HepG2 (cell line): ENCODE data around the gene RGS11. TPM values are rescaled to one million over a fixed set of nuclear protein-coding genes. Genes with fewer than 3 reads are reported as not detected.
A peak's percentile ranks its signal among the peaks of the same experiment; 100 is the strongest.

Source experiments
- CCDC6 ChIP-seq: sonication (generic); formaldehyde crosslinking; IDR thresholded peaks from 2 replicates; pipeline ENCODE4 v1.8.1; 2022; ENCODE audit warnings: mild to moderate bottlenecking, missing genetic modification reagents, moderate library complexity
- RARG ChIP-seq: sonication (generic); formaldehyde crosslinking; IDR thresholded peaks from 2 replicates; pipeline ENCODE4 v1.4.0; 2020; ENCODE audit warnings: low read depth, mild to moderate bottlenecking, missing genetic modification reagents
- REL ChIP-seq: sonication (generic); formaldehyde crosslinking; conservative IDR thresholded peaks from 2 replicates; pipeline ENCODE4 v1.8.0; 2022; ENCODE audit warnings: mild to moderate bottlenecking, missing genetic modification reagents, moderate library complexity
- RFX5 ChIP-seq: IDR thresholded peaks from 2 replicates; pipeline ENCODE4 v1.6.1; 2011; ENCODE audit warnings: low read depth, low read length, improper control_type of control experiment
- SIN3A ChIP-seq: IDR thresholded peaks from 2 replicates; pipeline ENCODE4 v1.6.1; 2011; ENCODE audit warnings: low read depth, mild to moderate bottlenecking, control low read depth, low read length, borderline replicate concordance
- TMF1 ChIP-seq: sonication (generic); formaldehyde crosslinking; IDR thresholded peaks from 2 replicates; pipeline ENCODE4 v1.8.1; 2022; ENCODE audit warnings: low read depth, missing genetic modification reagents
- ZKSCAN5 ChIP-seq: sonication (generic); formaldehyde crosslinking; IDR thresholded peaks from 2 replicates; pipeline ENCODE4 v1.5.1; 2020; ENCODE audit warnings: mild to moderate bottlenecking, missing genetic modification reagents
- ZNF138 ChIP-seq: sonication (generic); formaldehyde crosslinking; IDR thresholded peaks from 2 replicates; pipeline ENCODE4 v1.5.0; 2020; ENCODE audit warnings: mild to moderate bottlenecking, low read depth, missing genetic modification reagents
- ZNF431 ChIP-seq: sonication (generic); formaldehyde crosslinking; IDR thresholded peaks from 2 replicates; pipeline ENCODE4 v1.9.0; 2022; ENCODE audit warnings: missing genetic modification reagents, low read depth, mild to moderate bottlenecking, borderline replicate concordance
- ZNF501 ChIP-seq: sonication (generic); formaldehyde crosslinking; IDR thresholded peaks from 2 replicates; pipeline ENCODE4 v1.5.1; 2020; ENCODE audit warnings: mild to moderate bottlenecking, moderate library complexity, missing genetic modification reagents
- ZNF562 ChIP-seq: sonication (generic); formaldehyde crosslinking; IDR thresholded peaks from 2 replicates; pipeline ENCODE4 v1.8.0; 2022; ENCODE audit warnings: missing genetic modification reagents, borderline replicate concordance
- ZNF782 ChIP-seq: sonication (generic); formaldehyde crosslinking; IDR thresholded peaks from 2 replicates; pipeline ENCODE4 v1.4.0; 2020; ENCODE audit warnings: missing genetic modification reagents, mild to moderate bottlenecking, borderline replicate concordance
- ZSCAN31 ChIP-seq: sonication (generic); formaldehyde crosslinking; IDR thresholded peaks from 2 replicates; pipeline ENCODE4 v1.5.0; 2020; ENCODE audit warnings: low read depth, mild to moderate bottlenecking, missing genetic modification reagents
- polyA plus RNA-seq, 8 experiments: library from polyadenylated mRNA; depleted of rRNA in 3 of 8; stranded (reverse) in 7 of 8; unstranded in 1 of 8; fragments of >200 nt; fragmentation: Illumina TruSeq in 4 of 8; extraction: Trizol in 4 of 8; gene quantifications; 2 replicates each; pipeline versions ENCODE4 v1.2.1 to v1.2.3, GENCODE V29; 2011 to 2016; ENCODE audit warnings: low read depth in 4 of 8, missing spikeins in 1 of 8, mixed read lengths in 1 of 8; ENCODE audit not compliant: insufficient read depth in 1 of 8
- total RNA-seq, 5 experiments: library from RNA; depleted of rRNA; stranded (reverse); fragments of >200 nt; fragmentation: Illumina TruSeq; extraction: Trizol; gene quantifications; 2 replicates each; pipeline ENCODE4 v1.2.3, GENCODE V29; 2016; ENCODE audit warnings: low read depth in 1 of 5
- TF ChIP-seq, protein P1 (sequence below): sonication (generic); formaldehyde crosslinking; IDR thresholded peaks from 2 replicates; pipeline ENCODE4 v1.4.0; 2020; ENCODE audit warnings: low read depth, mild to moderate bottlenecking, missing genetic modification reagents
- TF ChIP-seq, protein P2 (sequence below): sonication (generic); formaldehyde crosslinking; IDR thresholded peaks from 2 replicates; pipeline ENCODE4 v1.4.0; 2020; ENCODE audit warnings: low read depth, missing genetic modification reagents
- TF ChIP-seq, protein P3 (sequence below), 2 experiments: sonication (generic) in 1 of 2; formaldehyde crosslinking in 1 of 2; IDR thresholded peaks; 2 replicates each; pipeline versions ENCODE4 v1.4.0 to v1.6.1; 2018 to 2020; ENCODE audit warnings: missing genetic modification reagents in 2 of 2, borderline replicate concordance in 1 of 2, low read depth in 1 of 2, mild to moderate bottlenecking in 1 of 2, missing biosample characterization in 1 of 2
- TF ChIP-seq, protein P4 (sequence below): sonication (generic); formaldehyde crosslinking; IDR thresholded peaks from 2 replicates; pipeline ENCODE4 v1.4.0; 2020; ENCODE audit warnings: mild to moderate bottlenecking, low read depth, missing genetic modification reagents
- TF ChIP-seq, protein P5 (sequence below): sonication (generic); formaldehyde crosslinking; conservative IDR thresholded peaks from 2 replicates; pipeline ENCODE4 v1.8.1; 2023; ENCODE audit warnings: missing genetic modification reagents

RGS11 gene
- total and polyA plus RNA-seq, 2 of the 13 experiments (the other 11 are each of a cell fraction or from before 2014, with no cell fraction given), result 0.11 TPM; not detected in 1

DNA sequence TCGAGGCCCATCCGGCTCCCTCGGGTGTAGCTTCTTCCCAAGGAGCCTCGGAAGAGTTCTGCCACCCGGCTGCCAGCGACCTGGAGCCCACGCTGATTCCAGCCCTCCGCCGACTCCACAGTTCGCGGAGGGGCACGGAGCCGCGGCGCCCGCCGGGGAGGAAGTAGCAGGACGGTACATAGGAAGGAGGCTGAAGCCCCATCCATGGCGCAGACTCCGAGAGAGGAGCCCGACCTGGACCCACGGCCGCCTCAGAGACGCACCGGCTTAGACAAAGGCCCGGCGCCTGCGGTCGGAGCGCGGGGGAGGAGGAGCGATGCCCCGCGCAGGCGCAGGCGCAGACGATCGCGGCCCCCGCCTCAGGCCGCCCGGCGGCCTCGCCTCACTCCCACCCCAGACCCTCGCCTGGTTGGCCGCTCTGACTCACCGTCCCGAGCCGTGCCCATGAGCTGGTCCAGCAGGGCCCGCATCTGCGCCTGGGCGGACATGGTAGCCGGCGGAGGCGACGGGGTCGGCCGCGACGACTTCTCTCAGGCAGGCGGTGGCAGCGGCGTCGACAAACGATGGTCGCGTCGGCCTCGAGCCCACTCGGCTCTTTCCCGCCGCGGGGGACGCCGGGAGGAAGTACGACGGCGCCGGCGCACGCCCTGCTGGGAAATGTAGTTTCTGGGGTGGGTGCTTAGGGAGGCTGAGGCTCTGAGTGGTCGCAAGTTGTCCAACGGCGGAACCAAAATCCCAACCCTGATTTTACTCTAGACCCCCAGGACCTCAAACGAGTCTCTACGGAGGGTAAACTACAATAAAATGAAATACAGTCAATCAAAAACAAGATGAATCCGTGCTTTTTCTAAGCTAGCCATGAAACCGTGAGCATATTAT, 46.7 kb downstream of the RGS11 start, which contains the start of gene LUC7L (continued):
- TF ChIP-seq, protein P1, sequence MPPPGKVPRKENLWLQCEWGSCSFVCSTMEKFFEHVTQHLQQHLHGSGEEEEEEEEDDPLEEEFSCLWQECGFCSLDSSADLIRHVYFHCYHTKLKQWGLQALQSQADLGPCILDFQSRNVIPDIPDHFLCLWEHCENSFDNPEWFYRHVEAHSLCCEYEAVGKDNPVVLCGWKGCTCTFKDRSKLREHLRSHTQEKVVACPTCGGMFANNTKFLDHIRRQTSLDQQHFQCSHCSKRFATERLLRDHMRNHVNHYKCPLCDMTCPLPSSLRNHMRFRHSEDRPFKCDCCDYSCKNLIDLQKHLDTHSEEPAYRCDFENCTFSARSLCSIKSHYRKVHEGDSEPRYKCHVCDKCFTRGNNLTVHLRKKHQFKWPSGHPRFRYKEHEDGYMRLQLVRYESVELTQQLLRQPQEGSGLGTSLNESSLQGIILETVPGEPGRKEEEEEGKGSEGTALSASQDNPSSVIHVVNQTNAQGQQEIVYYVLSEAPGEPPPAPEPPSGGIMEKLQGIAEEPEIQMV (CRISPR knock-in tag), result 0 out of 2 replicates have a peak, but pooled peaks have one; percentile 4
- TF ChIP-seq TMF1 (CRISPR knock-in tag), result peak; percentile 99
- TF ChIP-seq ZNF501 (CRISPR knock-in tag), result peak; percentile 99
- peak; percentile 59; the same call in 1 of the 2 replicates for TF ChIP-seq ZKSCAN5
- TF ChIP-seq ZNF431 (CRISPR knock-in tag), result peak; percentile 90
- TF ChIP-seq REL (CRISPR knock-in tag), result peak; percentile 97
- peak; percentile 92 for TF ChIP-seq ZNF138
- TF ChIP-seq ZSCAN31 (CRISPR knock-in tag), result peak; percentile 98
- peak; percentile 54; the same call in 1 of the 2 replicates for TF ChIP-seq RARG (CRISPR knock-in tag)
- TF ChIP-seq, protein P2, sequence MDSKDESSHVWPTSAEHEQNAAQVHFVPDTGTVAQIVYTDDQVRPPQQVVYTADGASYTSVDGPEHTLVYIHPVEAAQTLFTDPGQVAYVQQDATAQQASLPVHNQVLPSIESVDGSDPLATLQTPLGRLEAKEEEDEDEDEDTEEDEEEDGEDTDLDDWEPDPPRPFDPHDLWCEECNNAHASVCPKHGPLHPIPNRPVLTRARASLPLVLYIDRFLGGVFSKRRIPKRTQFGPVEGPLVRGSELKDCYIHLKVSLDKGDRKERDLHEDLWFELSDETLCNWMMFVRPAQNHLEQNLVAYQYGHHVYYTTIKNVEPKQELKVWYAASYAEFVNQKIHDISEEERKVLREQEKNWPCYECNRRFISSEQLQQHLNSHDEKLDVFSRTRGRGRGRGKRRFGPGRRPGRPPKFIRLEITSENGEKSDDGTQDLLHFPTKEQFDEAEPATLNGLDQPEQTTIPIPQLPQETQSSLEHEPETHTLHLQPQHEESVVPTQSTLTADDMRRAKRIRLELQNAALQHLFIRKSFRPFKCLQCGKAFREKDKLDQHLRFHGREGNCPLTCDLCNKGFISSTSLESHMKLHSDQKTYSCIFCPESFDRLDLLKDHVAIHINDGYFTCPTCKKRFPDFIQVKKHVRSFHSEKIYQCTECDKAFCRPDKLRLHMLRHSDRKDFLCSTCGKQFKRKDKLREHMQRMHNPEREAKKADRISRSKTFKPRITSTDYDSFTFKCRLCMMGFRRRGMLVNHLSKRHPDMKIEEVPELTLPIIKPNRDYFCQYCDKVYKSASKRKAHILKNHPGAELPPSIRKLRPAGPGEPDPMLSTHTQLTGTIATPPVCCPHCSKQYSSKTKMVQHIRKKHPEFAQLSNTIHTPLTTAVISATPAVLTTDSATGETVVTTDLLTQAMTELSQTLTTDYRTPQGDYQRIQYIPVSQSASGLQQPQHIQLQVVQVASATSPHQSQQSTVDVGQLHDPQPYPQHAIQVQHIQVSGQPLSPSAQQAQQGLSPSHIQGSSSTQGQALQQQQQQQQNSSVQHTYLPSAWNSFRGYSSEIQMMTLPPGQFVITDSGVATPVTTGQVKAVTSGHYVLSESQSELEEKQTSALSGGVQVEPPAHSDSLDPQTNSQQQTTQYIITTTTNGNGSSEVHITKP (CRISPR knock-in tag), result peak; percentile 55; the same call in 1 of the 2 replicates
- no peak for TF ChIP-seq ZNF782 (CRISPR knock-in tag)
- TF ChIP-seq, protein P3, sequence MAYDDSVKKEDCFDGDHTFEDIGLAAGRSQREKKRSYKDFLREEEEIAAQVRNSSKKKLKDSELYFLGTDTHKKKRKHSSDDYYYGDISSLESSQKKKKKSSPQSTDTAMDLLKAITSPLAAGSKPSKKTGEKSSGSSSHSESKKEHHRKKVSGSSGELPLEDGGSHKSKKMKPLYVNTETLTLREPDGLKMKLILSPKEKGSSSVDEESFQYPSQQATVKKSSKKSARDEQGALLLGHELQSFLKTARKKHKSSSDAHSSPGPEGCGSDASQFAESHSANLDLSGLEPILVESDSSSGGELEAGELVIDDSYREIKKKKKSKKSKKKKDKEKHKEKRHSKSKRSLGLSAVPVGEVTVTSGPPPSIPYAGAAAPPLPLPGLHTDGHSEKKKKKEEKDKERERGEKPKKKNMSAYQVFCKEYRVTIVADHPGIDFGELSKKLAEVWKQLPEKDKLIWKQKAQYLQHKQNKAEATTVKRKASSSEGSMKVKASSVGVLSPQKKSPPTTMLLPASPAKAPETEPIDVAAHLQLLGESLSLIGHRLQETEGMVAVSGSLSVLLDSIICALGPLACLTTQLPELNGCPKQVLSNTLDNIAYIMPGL (CRISPR knock-in tag; IDR thresholded peaks at IDR 0.05; ENCODE audit: borderline replicate concordance in 1 of 2, low read depth in 1 of 2), result peak; percentile 82 to 94
- TF ChIP-seq CCDC6 (CRISPR knock-in tag), result peak; percentile 94
- TF ChIP-seq RFX5, result no peak
- TF ChIP-seq, protein P4, sequence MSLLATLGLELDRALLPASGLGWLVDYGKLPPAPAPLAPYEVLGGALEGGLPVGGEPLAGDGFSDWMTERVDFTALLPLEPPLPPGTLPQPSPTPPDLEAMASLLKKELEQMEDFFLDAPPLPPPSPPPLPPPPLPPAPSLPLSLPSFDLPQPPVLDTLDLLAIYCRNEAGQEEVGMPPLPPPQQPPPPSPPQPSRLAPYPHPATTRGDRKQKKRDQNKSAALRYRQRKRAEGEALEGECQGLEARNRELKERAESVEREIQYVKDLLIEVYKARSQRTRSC, result peak; percentile 62; the same call in 1 of the 2 replicates
- TF ChIP-seq, protein P5, sequence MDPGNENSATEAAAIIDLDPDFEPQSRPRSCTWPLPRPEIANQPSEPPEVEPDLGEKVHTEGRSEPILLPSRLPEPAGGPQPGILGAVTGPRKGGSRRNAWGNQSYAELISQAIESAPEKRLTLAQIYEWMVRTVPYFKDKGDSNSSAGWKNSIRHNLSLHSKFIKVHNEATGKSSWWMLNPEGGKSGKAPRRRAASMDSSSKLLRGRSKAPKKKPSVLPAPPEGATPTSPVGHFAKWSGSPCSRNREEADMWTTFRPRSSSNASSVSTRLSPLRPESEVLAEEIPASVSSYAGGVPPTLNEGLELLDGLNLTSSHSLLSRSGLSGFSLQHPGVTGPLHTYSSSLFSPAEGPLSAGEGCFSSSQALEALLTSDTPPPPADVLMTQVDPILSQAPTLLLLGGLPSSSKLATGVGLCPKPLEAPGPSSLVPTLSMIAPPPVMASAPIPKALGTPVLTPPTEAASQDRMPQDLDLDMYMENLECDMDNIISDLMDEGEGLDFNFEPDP, result peak; percentile 55; the same call in 1 of the 2 replicates
- no peak for TF ChIP-seq ZNF562 (CRISPR knock-in tag)
- 0 out of 2 replicates have a peak, but pooled peaks have one; percentile 25 for TF ChIP-seq SIN3A
